Neutrophil (primary cell): ENCODE results near the gene HAUS3.

Experiments
- H3K27ac ChIP-seq: fragments of 200-600 bp; sonication (generic); 2 replicates; pipeline ENCODE4 v1.5.1; 2016; ENCODE audit warnings: mild to moderate bottlenecking, moderate library complexity
- H3K27me3 ChIP-seq: fragments of 200-600 bp; sonication (generic); 2 replicates; pipeline ENCODE4 v1.6.0; 2016; ENCODE audit warnings: mild to moderate bottlenecking
- H3K36me3 ChIP-seq: fragments of 200-600 bp; sonication (generic); 2 replicates; pipeline ENCODE4 v1.5.1; 2017
- H3K4me1 ChIP-seq, 2 experiments: fragments of 200-600 bp in 1 of 2; sonication (generic) in 1 of 2; 1 replicate in 1 of 2; 2 replicates in 1 of 2; pipeline versions ENCODE4 v1.5.1 to v1.6.1; 2013 to 2016; ENCODE audit warnings: low read depth in 1 of 2, low read length in 1 of 2, mild to moderate bottlenecking in 1 of 2, moderate library complexity in 1 of 2; ENCODE audit not compliant: control insufficient read depth in 1 of 2, insufficient read depth in 1 of 2
- H3K4me3 ChIP-seq, 2 experiments: fragments of 200-600 bp in 1 of 2; sonication (generic) in 1 of 2; 1 replicate in 1 of 2; 2 replicates in 1 of 2; pipeline ENCODE4 v1.5.1; 2013 to 2016; ENCODE audit warnings: low read depth in 1 of 2, low read length in 1 of 2, mild to moderate bottlenecking in 1 of 2, moderate library complexity in 1 of 2
- H3K9me3 ChIP-seq: fragments of 200-600 bp; sonication (generic); 2 replicates; pipeline ENCODE4 v1.5.1; 2016
- CTCF ChIP-seq: fragments of 200-600 bp; sonication (generic); IDR thresholded peaks from 2 replicates; pipeline ENCODE4 v1.5.1; 2016; ENCODE audit warnings: antibody characterized with exemption

HAUS3 gene

GRCh38 chr4:2179717-2180116 is 62.2 kb downstream of the HAUS3 start:
- no peaks in the 10 kb centered on the region for H3K9me3 ChIP-seq
- TF ChIP-seq CTCF: no peak
- H3K36me3 ChIP-seq: no peaks in the 10 kb centered on the region
- H3K4me3 ChIP-seq: no peak overlapping the region
- no peak overlapping the region for H3K27ac ChIP-seq
- no peaks in the 10 kb centered on the region for H3K4me1 ChIP-seq
- H3K27me3 ChIP-seq: no peaks in the 10 kb centered on the region

- H3K36me3 ChIP-seq: no peaks in the 10 kb centered on the region
- H3K27ac ChIP-seq: no peak overlapping the region
- TF ChIP-seq CTCF: no peak
- no peaks in the 10 kb centered on the region for H3K27me3 ChIP-seq
- no peaks in the 10 kb centered on the region for H3K4me1 ChIP-seq
- no peak overlapping the region for H3K4me3 ChIP-seq
- no peaks in the 10 kb centered on the region for H3K9me3 ChIP-seq
These were observed 62.9 kb downstream of the HAUS3 start for GRCh38 chr4:2178986-2179385.
